Measurements from ENCODE around the gene MT1G.

DNA sequence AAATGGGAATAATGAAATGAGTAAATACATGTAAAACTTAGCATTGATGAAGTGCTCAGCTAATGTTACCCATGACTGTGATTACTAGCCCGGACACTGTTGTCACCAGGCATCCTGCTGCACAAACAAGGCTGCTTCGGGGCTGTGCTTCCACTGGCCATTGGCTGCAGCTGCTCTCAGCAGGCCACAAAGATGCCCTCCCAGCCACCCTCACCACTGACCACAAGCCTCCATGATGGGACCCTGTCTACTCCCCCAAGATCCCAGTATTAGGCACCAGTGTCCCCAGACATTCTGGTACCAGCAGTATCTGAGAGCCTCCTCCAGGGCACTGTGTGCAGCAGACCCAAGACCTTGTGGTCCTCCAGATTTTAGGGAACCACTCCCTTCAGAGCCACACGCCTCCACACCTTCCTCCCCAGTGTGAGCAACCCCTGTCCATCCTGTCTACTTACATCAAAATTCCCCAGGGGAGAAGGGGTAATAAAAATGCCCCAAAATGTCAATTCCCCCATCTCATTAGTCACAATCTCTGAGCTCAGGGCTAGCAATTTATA lies 42.4 kb upstream of the MT1G start:
- TF ChIP-seq, protein P1, sequence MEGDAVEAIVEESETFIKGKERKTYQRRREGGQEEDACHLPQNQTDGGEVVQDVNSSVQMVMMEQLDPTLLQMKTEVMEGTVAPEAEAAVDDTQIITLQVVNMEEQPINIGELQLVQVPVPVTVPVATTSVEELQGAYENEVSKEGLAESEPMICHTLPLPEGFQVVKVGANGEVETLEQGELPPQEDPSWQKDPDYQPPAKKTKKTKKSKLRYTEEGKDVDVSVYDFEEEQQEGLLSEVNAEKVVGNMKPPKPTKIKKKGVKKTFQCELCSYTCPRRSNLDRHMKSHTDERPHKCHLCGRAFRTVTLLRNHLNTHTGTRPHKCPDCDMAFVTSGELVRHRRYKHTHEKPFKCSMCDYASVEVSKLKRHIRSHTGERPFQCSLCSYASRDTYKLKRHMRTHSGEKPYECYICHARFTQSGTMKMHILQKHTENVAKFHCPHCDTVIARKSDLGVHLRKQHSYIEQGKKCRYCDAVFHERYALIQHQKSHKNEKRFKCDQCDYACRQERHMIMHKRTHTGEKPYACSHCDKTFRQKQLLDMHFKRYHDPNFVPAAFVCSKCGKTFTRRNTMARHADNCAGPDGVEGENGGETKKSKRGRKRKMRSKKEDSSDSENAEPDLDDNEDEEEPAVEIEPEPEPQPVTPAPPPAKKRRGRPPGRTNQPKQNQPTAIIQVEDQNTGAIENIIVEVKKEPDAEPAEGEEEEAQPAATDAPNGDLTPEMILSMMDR (IDR thresholded peaks at IDR 0.05) = no peak
- TF ChIP-seq POLR2A (IDR thresholded peaks at IDR 0.05) = no peak

Measured in testis (tissue), 2 donors.